ENCODE results near the gene ATP8B4.

Gene ATP8B4

GRCh38 chr15:49923671-49924070 lies 195.4 kb downstream of the ATP8B4 start:
- no peak for DNase-seq

GRCh38 chr15:49919034-49919433 lies 200.0 kb downstream of the ATP8B4 start:
- DNase-seq, result no peak

DNA sequence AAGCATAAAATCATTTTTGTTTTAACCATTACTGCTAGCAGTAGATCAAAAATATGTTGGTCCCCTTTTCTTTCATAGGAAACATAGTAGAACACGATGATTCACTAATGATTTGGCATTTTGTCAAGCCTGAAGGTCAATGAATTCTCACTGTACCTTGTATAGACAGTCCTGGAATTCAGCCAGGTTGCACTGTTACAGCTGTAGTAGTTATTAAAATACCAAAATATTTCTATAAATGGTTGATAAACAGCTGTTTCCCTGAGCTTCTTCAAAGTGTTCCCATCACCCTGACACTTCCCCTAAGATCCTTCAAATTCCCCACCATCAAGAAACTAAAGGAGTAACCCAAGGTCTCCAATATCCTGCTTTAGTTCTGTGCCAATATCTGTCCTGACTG lies 200.9 kb downstream of the ATP8B4 start:
- no peak for DNase-seq

GRCh38 chr15:49916998-49917397 lies 202.0 kb downstream of the ATP8B4 start:
- no peak for DNase-seq

- no peak for DNase-seq
These were observed 203.2 kb downstream of the ATP8B4 start for GRCh38 chr15:49915822-49916221.

DNA sequence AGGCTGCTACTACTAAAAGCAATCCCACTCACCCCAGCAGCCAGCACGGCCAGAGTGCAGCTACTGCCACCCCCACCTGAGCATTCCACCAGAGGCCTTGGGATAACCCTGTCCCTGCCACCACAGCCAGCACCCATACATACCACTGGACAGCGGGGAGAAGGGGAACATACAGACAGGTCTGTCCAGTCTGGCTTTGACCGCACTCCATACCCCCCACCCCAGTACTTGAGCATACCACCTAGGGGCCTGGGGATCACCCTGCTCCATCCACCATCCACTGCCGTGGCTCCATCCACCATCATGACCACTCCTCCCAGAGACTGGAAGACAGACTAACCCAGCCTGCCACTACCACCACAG lies 210.1 kb downstream of the ATP8B4 start:
- no peak for DNase-seq

GRCh38 chr15:49908236-49908932 lies 210.6 kb downstream of the ATP8B4 start:
- no peak for DNase-seq

GRCh38 chr15:49906966-49907365 lies 212.1 kb downstream of the ATP8B4 start:
- DNase-seq, result no peak

DNA sequence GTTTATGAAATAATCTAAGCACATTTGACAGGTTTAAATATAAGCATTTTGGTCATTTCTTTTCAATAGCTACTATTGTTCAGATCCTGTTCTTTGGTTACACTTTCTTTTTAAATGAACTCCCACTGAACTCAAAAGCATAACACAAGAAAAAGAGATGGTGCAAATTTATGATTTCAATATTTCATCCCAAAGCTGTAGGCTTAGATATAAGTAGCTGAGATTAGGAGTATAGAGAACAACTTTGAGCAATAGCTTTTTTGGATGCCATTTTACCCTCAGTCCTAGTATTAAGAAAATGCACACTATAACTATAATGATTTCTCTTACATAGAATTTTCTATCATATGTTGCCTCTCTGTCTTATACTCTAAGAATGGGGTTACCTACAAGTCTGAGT lies 213.8 kb downstream of the ATP8B4 start:
- DNase-seq, result no peak

- no peak for DNase-seq
These were observed 214.7 kb downstream of the ATP8B4 start for GRCh38 chr15:49904296-49904695.

DNA sequence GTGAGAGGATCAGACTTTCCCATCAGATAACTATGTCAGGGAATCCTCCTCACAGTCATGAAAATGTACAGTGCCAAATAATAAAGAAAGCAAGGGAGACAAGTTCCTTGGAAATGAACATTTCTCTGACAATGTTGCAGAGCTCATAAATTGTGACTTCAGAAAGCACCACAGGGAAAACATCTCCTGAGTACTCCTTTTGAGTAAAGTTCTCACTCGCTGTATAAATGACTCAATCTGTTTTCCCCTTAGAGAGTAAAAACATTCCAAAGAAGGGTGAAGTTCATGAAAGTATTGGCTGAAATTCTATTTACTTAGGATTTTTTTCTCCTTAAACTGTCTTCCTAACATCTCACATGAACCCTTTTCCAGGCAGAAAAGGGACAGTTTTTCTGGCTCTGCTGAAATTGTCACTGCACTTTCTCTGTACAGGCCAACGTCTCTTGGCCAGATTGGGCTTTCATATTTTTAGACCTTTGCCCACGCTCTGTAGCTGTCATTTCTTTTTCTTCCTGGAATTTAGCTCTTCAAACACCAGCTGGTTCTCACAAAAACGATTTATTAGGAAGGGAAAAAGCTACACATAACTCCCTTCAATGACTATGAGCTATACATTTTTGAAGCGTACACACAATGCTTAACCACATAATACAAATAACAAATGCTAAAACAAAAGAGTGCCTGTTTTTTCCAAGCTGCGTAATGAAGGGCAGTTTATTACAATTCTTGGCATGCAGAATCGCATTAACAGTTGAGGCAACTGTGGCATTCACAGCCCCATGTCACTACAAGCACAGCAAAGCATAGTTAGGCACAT lies 216.1 kb downstream of the ATP8B4 start:
- DNase-seq, result peak; percentile 16 to 80

DNA sequence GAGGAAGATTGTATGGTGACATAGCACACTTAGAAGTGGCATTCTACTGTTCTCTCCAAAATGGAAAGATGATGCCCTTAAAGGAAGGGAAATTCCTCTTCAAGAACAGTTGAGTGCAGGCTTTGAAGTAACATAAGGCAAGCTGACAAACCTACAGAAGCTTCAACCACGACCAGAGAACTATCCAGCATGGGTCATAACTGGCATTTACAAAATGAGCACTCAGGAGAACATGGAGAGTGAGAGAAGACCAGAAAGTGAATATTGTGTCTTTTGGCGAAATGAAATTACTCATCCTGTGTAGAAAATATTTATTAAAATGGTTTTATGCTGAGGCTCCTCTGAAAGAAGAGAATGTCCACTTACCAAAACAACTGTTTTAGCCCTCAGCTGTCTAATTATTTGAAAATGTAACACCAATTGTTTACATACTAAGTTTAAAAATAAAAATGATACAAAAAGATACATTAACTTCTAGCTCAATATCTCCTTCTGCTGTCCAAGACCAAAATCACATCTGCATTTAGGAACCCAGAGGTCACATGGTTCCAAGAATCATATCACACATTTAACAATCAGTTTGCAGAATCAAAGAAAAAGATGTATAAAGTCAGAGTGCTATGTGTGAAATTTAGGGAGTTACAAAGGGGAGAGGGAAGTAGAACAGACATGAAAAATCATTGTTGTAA lies 216.9 kb downstream of the ATP8B4 start:
- DNase-seq, result peak in 1 of 2 donors; percentile 76

- no peak for DNase-seq
These were observed 217.7 kb downstream of the ATP8B4 start for GRCh38 chr15:49901321-49901720.

DNA sequence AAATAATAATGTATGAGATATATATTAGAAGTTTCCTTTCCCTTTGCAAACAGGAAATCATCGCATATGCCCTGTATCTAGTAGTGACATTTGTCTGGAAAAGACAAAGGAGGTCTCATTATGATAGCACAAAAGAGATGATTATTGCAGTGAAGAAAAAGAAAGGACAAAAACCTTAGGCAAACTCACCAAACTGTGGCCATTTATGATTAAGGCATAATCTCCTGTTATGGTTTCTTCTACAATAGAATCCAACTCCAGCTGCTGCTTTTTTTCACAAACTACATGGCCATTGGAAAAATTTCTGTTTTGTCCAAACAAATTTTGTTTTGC lies 218.2 kb downstream of the ATP8B4 start:
- no peak for DNase-seq

- DNase-seq, result no peak
These were observed 218.8 kb downstream of the ATP8B4 start for GRCh38 chr15:49900006-49900902.

DNA sequence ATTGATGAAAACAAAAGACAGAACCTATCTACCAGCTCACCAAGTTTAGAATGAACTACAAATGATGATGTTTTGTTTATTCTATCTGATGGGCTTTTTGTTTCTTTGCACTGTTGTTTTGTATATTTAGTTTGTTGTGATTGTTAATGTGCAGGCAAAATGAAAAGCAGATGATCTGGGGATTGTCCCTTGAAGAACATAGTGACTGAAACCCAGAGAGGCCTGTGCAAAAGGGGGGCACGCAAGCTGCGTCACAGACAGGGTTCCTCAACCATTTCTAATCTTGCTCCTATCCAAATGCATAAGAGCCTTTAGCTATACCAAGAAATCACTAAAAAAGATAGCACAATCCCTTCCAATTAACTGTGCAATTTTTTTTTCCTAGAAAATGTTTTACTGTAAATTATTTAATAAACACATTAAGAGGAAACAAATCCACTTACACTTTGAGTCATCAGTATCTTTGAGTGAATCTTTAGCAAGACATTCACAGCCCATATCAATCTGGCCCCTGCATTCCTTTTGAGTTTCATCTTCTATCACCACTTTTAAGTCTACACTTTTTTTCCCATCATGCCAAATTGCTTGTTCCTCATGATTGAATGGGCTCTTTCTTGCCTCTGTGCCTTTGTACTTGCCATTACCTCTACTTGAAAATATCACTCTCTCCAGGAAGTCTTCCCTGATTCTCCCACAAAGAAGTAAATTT lies 220.3 kb downstream of the ATP8B4 start:
- no peak for DNase-seq

GRCh38 chr15:49898097-49898496 lies 220.9 kb downstream of the ATP8B4 start:
- no peak for DNase-seq

DNA sequence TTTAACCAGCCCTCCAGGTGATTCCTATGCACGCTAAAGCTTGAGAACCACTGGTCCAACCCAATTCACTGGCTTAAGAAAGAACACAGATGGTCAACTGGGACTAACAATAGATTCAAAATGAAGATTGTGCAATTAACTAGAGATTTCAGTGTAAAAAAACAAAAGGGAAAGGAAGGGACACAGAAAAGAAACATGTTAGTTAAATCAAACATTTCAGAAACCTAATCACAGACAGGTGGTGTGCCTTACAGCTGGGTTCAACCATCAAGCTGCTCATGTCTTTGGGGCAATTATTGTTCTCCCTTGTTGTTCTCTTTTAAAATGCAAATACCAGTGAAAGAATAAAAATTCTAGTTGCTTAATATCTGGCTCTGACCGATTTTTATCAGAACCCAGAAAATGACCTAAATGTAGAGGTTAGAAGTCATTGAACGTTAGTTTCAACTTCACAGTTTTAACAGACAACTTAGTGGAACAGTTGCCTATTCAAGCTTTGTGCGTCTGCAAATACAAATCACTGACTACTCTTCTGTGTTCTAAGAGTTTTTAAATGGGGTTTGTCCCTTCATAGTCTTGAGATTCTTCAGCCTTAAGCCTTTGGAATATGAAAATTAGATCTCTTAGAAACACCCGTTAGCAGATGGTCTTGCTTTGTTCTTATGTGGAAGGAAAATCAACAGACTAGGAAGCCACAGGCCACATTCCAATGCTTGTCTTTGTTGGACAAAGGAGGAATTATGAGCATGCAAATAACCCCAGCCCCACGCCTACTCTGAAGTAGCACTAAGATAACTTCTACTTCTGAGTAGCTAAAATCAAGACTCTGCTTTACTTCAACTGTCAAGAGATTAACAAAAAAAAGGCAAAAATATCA lies 223.4 kb downstream of the ATP8B4 start:
- peak in 1 of 2 donors; percentile 20 for DNase-seq

- DNase-seq, result no peak
These were observed 228.3 kb downstream of the ATP8B4 start for GRCh38 chr15:49890689-49891088.

- DNase-seq, result no peak
These were observed 229.5 kb downstream of the ATP8B4 start for GRCh38 chr15:49889536-49889935.

DNA sequence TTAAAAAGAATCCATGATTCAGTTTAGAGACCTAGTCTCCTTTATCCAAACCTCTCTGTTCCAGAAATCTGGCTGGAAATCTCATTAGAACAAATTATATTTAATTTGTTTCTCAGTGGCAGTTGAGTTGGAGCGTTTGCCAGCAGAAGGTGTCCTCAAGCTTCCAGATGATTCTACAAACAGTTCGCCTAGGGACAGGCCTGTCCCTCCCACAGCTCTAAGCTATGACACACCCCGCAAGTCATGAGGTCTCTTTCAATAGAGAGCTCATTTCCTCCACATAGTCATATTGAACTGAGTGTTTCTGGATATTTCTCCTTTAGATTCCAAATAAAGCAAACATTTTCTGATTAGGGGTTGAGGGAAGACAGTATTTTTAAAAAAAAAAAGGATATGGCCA lies 230.3 kb downstream of the ATP8B4 start:
- DNase-seq, result no peak

Data from hippocampal formation (tissue), 2 donors.